ENCODE results near the gene PRRC2A. TPM values are rescaled to one million over a fixed set of nuclear protein-coding genes. Genes with fewer than 3 reads are reported as not detected.

The PRRC2A gene
- total RNA-seq, 1 experiment from 2014 or later: 383 TPM

- WGBS (ENCODE audit: extremely low coverage, insufficient read length, low lambda C conversion rate): no CpG with 5 or more reads among the region's 17 CpGs
These were observed 43.7 kb downstream of the PRRC2A start for GRCh38 chr6:31663961-31664789.

More at GRCh38 chr6:31663961-31664789, 43.7 kb downstream of the PRRC2A start:
- Histone ChIP-seq H3K23ac (ENCODE audit: insufficient read length, low read depth, low read length) (no peak overlapping the region), H3K27me3 (ENCODE audit: insufficient read depth, low read length) (no peaks in the 10 kb centered on the region), H4K5ac (ENCODE audit: insufficient read length, low read depth, low read length) (no peak overlapping the region), H3K23me2 (ENCODE audit: insufficient read length, low read depth, low read length, poor library complexity, severe bottlenecking) (peaks cover 26% of the 10 kb centered on the region), H3K18ac (ENCODE audit: insufficient read length, low read depth, low read length) (peak overlapping the region; percentile 36), H3K4ac (ENCODE audit: low read depth, low read length) (no peak overlapping the region), H3K9me3 (ENCODE audit: control insufficient read depth, low read depth, low read length) (no peaks in the 10 kb centered on the region), H2BK12ac (ENCODE audit: insufficient read length, low read depth, low read length) (no peak overlapping the region), H3K9ac (ENCODE audit: extremely low read depth, insufficient read length, low read length) (peak overlapping the region; percentile 89), H2AFZ (ENCODE audit: low read length) (no peak overlapping the region), H3K4me1 (ENCODE audit: insufficient read depth, low read length) (no peaks in the 10 kb centered on the region), H3K56ac (ENCODE audit: insufficient read length, low read depth, low read length) (no peak overlapping the region), H4K20me1 (ENCODE audit: control insufficient read depth, insufficient read depth, insufficient read length) (no peaks in the 10 kb centered on the region), H3K14ac (ENCODE audit: insufficient read depth, low read length) (peak overlapping the region; percentile 4), H2AK5ac (ENCODE audit: insufficient read length, low read length) (no peak overlapping the region), H4K8ac (replicated peaks; ENCODE audit: insufficient read length, low read depth, low read length) (no peak overlapping the region), H3K4me2 (ENCODE audit: insufficient read depth, insufficient read length, low read length) (peak overlapping the region; percentile 96), H3K79me1 (ENCODE audit: insufficient read depth, low read depth, low read length, poor library complexity, severe bottlenecking) (peaks cover 16% of the 10 kb centered on the region), H3K27ac (ENCODE audit: insufficient read length, low read depth, low read length) (peak overlapping the region; percentile 87), H3K79me2 (ENCODE audit: insufficient read depth, low read length) (peaks cover 8% of the 10 kb centered on the region; the same call in 1 of the 2 replicates), H2BK15ac (ENCODE audit: low read depth, low read length) (no peak overlapping the region), H4K91ac (ENCODE audit: insufficient read length, low read depth, low read length) (no peak overlapping the region), H2BK20ac (ENCODE audit: low read depth, low read length, poor library complexity, severe bottlenecking) (no peak overlapping the region), H2BK120ac (ENCODE audit: low read depth, low read length, poor library complexity, severe bottlenecking) (no peak overlapping the region), H2BK5ac (ENCODE audit: insufficient read length, low read length) (no peak overlapping the region), H3T11ph (ENCODE audit: low read length) (no peak overlapping the region)
- Mint-ChIP-seq H3K9me3 (no peaks in the 10 kb centered on the region), H3K27me3 (ENCODE audit: low read depth) (no peaks in the 10 kb centered on the region; the same call in 1 of the 2 replicates), H3K4me1 (peaks cover 34 to 45% of the 10 kb centered on the region in 2 experiments), H3K36me3 (ENCODE audit: insufficient read depth in 1 of 3, low read depth in 3 of 3) (peaks cover 44 to 65% (median 56%) of the 10 kb centered on the region in 3 experiments), H3K27ac (peak overlapping the region; percentile 99), H3K4me3 (peak overlapping the region; percentile 99)
- no peak for DNase-seq
- TF ChIP-seq CTCF (conservative IDR thresholded peaks at IDR 0.05): no peak

Data from H9 (cell line).